GM19455 (cell line): ENCODE results near the gene MRGPRE.

Experiments used
- ATAC-seq: cut with Tn5 transposase; IDR thresholded peaks from one replicate; pipeline ENCODE4 v1.9.1; 2021; ENCODE audit not compliant: unreplicated experiment

Gene MRGPRE

DNA sequence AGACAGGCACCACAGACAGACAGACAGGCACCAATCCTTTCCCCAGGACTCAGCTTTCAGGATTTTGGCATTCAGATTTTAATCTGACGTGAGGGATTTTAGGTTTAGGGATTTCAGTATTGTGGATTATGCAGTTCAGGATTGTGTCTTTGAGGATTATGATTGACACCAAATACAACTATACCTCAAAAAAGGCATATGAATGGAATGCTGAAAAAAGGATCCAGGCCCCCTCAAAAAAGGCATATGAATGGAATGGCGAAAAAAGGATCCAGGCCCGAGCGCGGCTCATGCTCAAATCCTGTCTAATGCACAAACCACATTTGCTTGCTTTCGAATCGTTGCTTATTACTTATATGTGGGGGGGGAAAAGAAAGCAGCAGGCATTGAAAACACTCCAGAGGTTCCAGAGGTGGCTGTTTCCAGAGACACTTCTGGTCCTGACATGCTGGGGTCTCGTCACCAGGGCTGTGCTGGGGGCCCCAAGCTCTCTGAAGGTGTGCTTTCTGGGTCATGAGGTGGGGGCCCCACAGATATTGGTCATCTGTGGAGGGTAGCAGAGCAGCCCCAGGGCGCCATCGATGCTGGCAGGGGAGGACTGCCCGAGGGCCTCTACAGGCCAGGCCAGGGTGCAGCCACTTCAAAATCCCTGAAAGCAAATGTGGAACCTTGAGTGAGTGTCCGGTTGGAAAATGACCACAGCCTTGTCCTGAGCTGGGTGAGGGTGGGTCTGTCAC is 50.3 kb downstream of the MRGPRE start:
- no peak for ATAC-seq

DNA sequence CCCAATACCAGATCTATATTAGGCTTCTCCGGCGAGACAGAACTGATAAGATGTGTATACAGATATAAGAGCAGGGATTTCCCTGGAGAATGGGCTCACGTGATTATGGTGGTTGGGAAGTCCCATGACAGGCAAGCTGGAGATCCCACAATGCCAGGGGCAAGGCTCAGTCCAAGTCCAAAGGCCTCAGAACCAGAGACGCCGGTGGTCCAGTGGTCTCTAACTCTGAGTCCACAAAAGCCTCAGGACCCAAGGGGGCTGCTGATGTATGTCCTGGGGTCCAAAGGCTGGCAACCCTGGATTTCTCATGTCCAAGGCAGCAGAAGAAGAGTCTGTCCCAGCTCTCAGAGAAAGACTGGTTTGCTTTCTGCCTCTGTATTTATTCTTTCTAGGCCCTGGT is 51.3 kb downstream of the MRGPRE start:
- no peak for ATAC-seq

DNA sequence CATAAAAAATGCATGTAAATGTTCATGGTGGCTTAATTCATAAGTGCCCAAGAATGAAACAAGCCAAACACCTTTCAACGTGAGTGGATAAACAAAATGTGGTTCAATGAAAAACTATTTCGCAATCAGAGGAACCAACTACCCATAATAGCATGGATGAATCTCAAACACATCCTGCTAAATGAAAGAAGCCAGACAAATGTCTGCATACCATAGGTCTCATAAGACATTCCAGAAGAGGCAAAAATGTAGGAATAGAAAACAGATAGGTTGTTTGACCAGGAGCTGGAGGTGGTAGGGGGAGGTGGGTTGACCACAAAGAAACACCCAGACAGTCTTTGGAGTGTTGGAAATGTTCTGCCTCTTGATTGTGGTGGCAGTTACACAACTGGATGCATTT is 53.9 kb downstream of the MRGPRE start:
- ATAC-seq: no peak

- ATAC-seq: no peak
Measured at GRCh38 chr11:3177931-3178330, 54.3 kb downstream of the MRGPRE start.
